MCF 10A (cell line): ENCODE data around the gene LMF1. TPM values are rescaled to one million over a fixed set of nuclear protein-coding genes. Genes with fewer than 3 reads are reported as not detected.

Experiments used
- BruUV-seq: library from RNA; stranded (reverse); fragments of 400-500 nt; replicated peaks from 2 replicates; lab custom pipeline; 2021; lab: Mats Ljungman, UMichigan
- CTCF ChIA-PET: fragments of 300-600 bp; sonication (Branson Sonifier 250); formaldehyde crosslinking; extraction: SDS; loops from one replicate; lab custom pipeline; 2021; ENCODE audit warnings: antibody characterized with exemption, inconsistent platforms; lab: Yijun Ruan, JAX
- POLR2A ChIA-PET: fragments of 300-600, 350-650 bp; sonication (Branson Sonifier 250); formaldehyde crosslinking; extraction: SDS; loops from one replicate; lab custom pipeline; 2020; ENCODE audit warnings: antibody characterized with exemption, inconsistent platforms; lab: Yijun Ruan, JAX
- DNase-seq: peaks from one replicate; pipeline ENCODE4 v3.0.0-alpha.2; 2018; ENCODE audit not compliant: unreplicated experiment
- H3K27ac Mint-ChIP-seq: one replicate; pipeline ENCODE4 v1.8.0; 2022; ENCODE audit warnings: mild to moderate bottlenecking, low read depth, mixed read lengths; ENCODE audit not compliant: unreplicated experiment
- H3K27me3 Mint-ChIP-seq: one replicate; pipeline ENCODE4 v1.8.0; 2022; ENCODE audit warnings: mixed read lengths; ENCODE audit not compliant: insufficient read depth, unreplicated experiment
- H3K36me3 Mint-ChIP-seq: one replicate; pipeline ENCODE4 v1.8.0; 2022; ENCODE audit warnings: mild to moderate bottlenecking, moderate library complexity, mixed read lengths; ENCODE audit not compliant: insufficient read depth, unreplicated experiment
- H3K4me1 Mint-ChIP-seq: one replicate; pipeline ENCODE4 v1.8.0; 2022; ENCODE audit warnings: mixed read lengths; ENCODE audit not compliant: insufficient read depth, unreplicated experiment
- H3K4me3 Mint-ChIP-seq: one replicate; pipeline ENCODE4 v1.8.0; 2022; ENCODE audit warnings: mild to moderate bottlenecking, moderate library complexity, mixed read lengths; ENCODE audit not compliant: unreplicated experiment
- H3K9me3 Mint-ChIP-seq: one replicate; pipeline ENCODE4 v1.8.0; 2022; ENCODE audit warnings: mixed read lengths; ENCODE audit not compliant: unreplicated experiment
- CTCF ChIP-seq: fragments of 200-600 bp; IDR thresholded peaks from one replicate; pipeline ENCODE4 v1.8.0; 2022; ENCODE audit warnings: antibody characterized with exemption, mild to moderate bottlenecking; ENCODE audit not compliant: unreplicated experiment
- intact Hi-C: fragments of 100-400 bp; cut with micrococcal nuclease; formaldehyde crosslinking; loops from 2 replicates; pipeline ENCODE4 v1.14.1; 2022
- total RNA-seq: library from RNA; stranded (reverse); gene quantifications from 2 replicates; pipeline ENCODE4 v1.2.3, GENCODE V29; 2022

The LMF1 gene
- total RNA-seq, 1 experiment from 2014 or later: 9.9 TPM

- no peak for DNase-seq
- no TSS peak for BruUV-seq
- ChIA-PET CTCF (no interaction called here), POLR2A (no interaction called here)
- H3K27me3 Mint-ChIP-seq: no peaks in the 10 kb centered on the region
- H3K4me3 Mint-ChIP-seq: no peak overlapping the region
- intact Hi-C loops: no loop called here
- no peaks in the 10 kb centered on the region for H3K4me1 Mint-ChIP-seq
- no peak for TF ChIP-seq CTCF
- peaks cover 10% of the 10 kb centered on the region for H3K9me3 Mint-ChIP-seq
- peaks cover 5% of the 10 kb centered on the region for H3K36me3 Mint-ChIP-seq
- no peak overlapping the region for H3K27ac Mint-ChIP-seq
Observed at GRCh38 chr16:848510-849253, 122.1 kb downstream of the LMF1 start.

- CTCF ChIA-PET: no interaction called here
- Mint-ChIP-seq H3K4me3 (no peak overlapping the region), H3K9me3 (peaks cover 10% of the 10 kb centered on the region), H3K36me3 (peaks cover 5% of the 10 kb centered on the region), H3K27ac (no peak overlapping the region), H3K27me3 (no peaks in the 10 kb centered on the region), H3K4me1 (no peaks in the 10 kb centered on the region)
- intact Hi-C loops: no loop called here
- DNase-seq: no peak
- TF ChIP-seq CTCF: no peak
- POLR2A ChIA-PET: no interaction called here
- no TSS peak for BruUV-seq
Observed at GRCh38 chr16:847681-848445, 122.9 kb downstream of the LMF1 start.

- intact Hi-C loops: no loop called here
- TF ChIP-seq CTCF: no peak
- Mint-ChIP-seq H3K27me3 (no peaks in the 10 kb centered on the region), H3K27ac (no peak overlapping the region), H3K36me3 (peaks cover 5% of the 10 kb centered on the region), H3K4me3 (no peak overlapping the region), H3K9me3 (peaks cover 10% of the 10 kb centered on the region), H3K4me1 (no peaks in the 10 kb centered on the region)
- no TSS peak for BruUV-seq
- ChIA-PET CTCF (no interaction called here), POLR2A (no interaction called here)
- DNase-seq: no peak
Observed at GRCh38 chr16:847151-847550, 123.6 kb downstream of the LMF1 start.

- TF ChIP-seq CTCF: no peak
- no peak for DNase-seq
- H3K4me1 Mint-ChIP-seq: no peaks in the 10 kb centered on the region
- peaks cover 3% of the 10 kb centered on the region for H3K36me3 Mint-ChIP-seq
- no peak overlapping the region for H3K4me3 Mint-ChIP-seq
- intact Hi-C loops: no loop called here
- no TSS peak for BruUV-seq
- POLR2A ChIA-PET: no interaction called here
- peaks cover 7% of the 10 kb centered on the region for H3K9me3 Mint-ChIP-seq
- H3K27me3 Mint-ChIP-seq: no peaks in the 10 kb centered on the region
- no peak overlapping the region for H3K27ac Mint-ChIP-seq
- CTCF ChIA-PET: interaction anchor here (0.6 kb wide), 1 partner anchor 276 kb away, joined by 3 read pairs; no protein-coding TSS in a partner anchor
Observed at GRCh38 chr16:845351-845745, 125.4 kb downstream of the LMF1 start.
